Measurements from ENCODE around the gene MYZAP.
"Not testable (repeated sequence)": the region's sequence is repeated elsewhere in the genome, so short reads cannot be mapped to it uniquely, and the experiment has no call there.

Gene MYZAP

DNA sequence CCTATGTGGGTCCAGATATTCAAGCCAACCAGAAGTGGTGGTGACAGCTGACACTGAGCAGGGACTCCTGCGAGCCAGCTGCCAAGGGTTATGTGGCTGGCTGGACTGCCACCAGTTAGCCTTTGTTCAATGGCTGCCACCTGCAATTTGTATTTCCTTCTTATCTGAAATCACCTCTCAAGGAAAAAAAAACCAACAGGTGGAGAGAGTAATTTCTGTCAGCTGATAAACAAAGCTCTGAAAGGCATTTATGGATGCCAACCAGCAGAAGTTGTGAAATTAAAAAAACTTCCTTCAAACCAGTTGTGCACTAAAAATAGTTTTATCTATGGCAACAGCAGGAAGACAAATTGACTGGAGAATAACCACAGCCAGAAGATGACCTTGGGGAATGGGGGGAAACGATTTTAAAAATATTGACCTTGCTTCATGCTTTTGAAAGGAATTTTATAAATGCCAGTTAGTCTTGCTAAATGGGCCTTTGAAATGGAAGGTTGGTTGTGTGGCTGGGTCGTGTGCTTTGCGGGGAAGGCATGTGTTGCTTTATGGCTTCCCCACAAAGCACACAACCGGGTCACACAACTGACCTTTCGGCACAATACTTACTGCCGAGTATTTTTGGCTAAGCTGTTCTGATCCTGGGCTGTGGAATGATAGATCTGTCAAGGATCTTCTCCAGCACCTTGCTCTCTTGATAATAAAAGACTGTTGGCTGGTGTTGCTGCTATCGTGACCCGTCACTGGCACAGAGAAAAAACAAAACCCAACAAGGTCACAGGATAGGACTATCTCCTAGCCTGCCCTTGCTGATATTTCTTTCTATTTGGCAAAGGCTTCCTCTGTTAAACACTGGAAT lies 3.5 kb downstream of the MYZAP start:
- DNase-seq: no peak

GRCh38 chr15:57596301-57596855 lies 4.7 kb downstream of the MYZAP start:
- DNase-seq: no peak

DNA sequence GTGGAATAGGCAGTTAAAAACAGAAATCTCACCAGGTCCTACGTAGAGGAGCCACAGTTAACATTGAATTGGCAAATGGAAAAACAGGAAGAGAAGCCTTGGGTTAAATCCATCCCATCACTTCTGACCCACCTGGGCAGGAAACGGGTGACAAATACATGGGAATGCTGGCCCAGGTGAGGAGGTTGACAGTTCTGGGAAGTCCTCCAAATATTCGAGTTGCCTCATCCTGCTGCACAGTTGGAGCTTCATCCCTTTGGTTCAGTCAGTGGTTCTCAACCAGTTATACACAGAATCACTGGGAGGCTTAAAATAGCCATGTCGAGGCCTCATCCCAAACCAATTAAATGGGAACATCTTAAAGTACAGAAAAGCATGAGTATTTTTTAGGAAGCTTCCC lies 5.3 kb downstream of the MYZAP start:
- DNase-seq: no peak

DNA sequence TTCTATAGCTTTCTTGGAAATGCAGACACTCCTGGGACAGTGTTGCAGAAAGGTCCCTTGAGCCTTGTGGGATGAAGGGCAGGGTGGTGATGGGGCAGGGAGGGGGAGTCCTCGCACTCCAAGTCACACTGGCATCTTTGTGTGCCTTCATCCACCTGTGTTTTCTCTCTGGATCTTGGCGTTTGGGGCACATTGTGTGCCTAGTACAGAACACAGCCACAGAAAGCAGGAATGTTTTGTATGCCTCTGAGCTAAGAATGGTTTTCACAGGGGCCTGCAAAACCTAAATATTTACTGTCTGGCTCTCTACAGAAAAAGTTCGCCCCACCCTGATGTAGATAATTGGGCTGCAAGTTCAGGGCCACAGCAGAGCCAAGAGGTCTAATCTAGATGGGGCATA lies 5.7 kb downstream of the MYZAP start:
- DNase-seq: no peak

DNA sequence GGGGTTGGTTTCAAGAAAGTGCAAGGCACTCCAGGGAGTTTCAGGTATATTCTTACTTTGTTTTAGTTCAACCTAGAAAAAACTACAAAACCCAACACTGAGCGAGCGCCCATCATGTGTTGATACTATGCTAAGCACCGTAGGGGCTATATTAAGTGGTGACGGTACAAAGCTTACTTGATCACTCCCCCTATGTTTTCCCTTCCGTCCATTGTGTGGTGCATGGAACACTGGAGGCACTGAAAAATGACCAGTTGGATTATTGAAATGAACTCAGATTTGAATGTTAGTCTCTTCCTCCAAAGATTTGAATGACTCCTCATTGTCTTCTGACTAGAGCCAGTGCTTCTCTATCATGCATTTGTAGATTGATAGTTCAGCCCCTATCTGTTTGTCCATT lies 6.6 kb downstream of the MYZAP start:
- no peak for DNase-seq

DNA sequence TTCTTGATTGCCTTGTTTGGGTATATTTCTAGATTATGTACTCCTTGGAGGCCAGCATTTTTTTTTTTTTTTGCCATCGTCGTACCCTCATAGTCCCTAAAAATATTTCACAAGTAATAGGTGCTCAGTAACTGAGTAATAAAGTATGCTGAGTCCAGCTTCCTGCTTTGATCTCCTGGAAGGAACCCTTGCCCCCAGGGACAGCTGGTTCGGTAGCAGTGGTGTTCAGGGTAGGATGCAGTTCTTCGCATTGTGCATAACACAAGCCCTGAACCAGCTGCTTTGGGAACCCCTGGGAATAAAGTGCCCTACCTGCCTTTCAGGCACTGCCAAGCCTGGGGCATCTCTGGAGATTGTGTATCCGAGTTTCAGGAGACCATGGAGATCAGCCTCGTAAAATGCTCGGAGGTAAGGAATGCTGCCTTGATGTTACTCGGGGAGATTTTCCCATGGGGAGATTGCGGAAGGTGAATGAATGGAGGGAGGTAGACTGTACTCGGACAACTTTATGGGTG lies 7.6 kb downstream of the MYZAP start:
- no peak for DNase-seq

- DNase-seq: no peak
Measured at GRCh38 chr15:57600197-57600596, 8.5 kb downstream of the MYZAP start.

DNA sequence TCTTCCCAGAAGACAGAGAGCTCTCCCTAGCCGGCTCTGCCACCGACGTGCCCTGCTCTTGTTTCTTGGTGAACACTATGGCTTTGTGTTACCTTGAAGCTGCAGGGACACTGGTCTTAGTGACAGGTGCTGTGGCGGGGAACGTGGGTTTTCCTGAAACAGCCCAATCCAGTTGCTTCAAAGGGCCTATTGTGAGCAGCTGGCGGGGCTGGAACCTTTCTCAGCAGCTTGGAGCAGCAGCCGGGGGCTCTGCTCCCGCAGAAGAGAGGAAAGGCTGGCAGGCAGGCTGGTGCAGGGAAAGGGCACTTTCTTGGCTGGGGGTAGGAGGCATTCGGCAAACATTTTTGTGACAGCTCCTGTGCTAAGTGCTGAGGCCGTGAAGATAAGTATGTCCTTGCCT lies 12.8 kb downstream of the MYZAP start:
- DNase-seq: no peak

DNA sequence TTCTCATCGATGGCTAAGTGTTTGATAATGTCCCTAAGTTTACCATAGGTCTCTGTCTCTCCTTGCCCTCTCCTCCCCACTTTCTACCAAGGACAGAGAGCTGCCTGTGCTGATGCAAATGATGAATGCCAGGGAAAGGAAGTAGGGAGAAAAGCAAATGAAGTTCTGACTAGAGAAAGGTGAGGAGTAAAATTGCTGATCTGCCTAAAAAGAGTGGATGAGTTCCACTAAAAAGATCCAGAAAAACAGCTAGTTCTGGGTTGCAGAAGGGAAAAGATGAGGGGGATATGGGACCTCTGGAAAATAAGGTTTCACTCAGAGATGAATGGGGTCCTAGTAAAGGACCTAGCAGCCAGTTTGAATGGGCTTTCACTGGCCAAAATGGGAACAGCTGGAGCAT lies 13.8 kb downstream of the MYZAP start:
- DNase-seq: no peak

- DNase-seq: no peak
Measured at GRCh38 chr15:57606048-57606447, 14.3 kb downstream of the MYZAP start.

GRCh38 chr15:57606816-57607215 lies 15.1 kb downstream of the MYZAP start:
- no peak for DNase-seq

GRCh38 chr15:57607570-57608000 lies 15.9 kb downstream of the MYZAP start:
- DNase-seq: no peak

DNA sequence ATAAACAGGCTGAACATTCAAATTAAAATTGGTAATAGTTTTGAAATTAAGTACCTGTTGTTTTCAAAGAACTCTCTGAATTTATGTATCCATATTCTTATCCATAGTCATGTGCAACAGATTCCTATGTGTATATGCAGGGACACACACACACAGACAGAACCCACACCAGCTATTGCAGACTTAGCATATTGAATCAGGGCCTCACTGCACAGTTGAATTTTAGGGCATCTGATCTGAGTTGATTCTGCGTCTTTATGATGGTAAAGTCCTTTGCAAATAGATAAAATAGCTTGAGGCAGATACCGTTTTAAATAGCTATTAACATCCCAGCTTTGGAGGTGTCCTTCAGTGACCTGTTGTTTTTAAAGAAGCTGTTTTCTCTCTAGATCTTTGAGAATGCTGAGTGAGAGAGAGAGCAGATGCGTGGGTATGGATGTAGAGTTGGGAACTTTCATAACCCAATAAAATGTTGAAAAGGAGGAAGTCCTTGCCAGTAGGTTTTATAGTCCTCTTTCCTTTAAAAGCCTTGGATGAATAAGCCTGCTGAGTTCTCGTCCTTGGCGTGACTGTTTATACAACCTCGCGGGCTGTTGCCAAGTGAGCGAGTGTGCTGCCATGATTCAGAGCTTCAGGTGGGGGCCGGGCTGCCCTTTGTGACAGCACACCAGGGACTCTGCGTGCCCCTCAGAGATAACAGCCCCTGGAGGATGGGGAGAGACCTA lies 18.3 kb downstream of the MYZAP start:
- no peak for DNase-seq

DNA sequence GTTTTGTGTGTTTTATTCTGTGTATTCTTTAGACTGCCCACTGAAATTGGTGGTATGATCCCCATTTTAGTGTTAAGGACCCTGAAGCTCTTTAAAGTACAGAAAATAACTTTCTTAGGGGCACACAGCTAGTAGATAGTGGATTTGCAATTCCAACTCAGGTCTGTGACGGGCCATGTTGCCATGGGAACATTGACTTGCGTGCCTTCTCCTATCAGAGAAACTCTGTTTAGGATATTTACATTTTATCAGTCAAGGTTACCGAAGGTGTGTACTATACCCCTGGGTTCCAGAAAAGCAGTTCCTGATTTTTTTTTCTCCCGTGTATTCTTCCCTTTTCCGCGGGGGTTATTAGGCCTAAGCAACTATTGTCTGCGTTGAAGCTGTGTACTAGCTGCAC lies 19.4 kb downstream of the MYZAP start:
- DNase-seq: no peak

- DNase-seq: no peak
Measured at GRCh38 chr15:57611938-57612337, 20.2 kb downstream of the MYZAP start.

GRCh38 chr15:57614241-57614640 lies 22.5 kb downstream of the MYZAP start:
- DNase-seq: no peak

DNA sequence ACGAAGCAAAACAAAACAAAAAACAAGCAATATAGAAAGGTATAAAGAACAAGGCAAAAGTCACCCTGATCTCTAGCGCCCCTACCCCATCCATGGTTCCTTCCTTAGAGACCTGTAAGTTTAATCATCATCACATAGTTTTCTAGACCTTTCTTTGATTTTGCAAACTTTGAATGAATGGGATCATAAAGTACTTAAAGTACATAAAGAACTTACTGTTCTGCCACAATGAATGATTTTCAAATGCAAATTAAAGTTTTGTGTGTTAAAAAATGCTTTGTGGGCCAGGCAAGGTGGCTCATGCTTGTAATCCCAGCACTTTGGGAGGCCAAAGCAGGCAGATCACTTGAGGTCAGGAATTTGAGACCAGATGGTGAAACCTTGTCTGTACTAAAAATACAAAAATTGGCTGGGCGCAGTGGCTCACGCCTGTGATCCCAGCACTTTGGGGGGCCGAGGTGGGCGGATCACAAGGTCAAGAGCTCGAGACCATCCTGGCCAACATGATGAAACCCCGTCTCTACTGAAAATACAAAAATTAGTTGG lies 24.3 kb downstream of the MYZAP start:
- DNase-seq: not testable (repeated sequence)

DNA sequence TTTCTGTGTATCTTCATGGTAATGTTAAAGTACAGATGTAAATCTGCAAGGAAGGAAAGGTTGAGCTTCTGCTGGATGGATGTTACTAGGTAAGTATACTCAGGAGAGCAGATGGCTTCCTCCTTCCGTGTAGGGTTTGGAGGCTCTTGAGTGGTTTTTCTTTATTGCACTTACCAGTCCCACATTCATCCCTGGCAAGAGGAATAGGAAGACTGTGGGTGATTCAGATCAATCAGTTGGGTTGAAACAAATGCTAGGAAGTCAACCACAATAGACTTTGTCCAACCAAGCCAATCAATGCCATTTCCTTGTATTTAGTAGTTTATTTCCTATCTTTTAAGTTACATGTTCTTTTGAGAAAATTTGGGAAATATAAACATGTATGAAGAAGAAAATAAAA lies 26.6 kb downstream of the MYZAP start:
- no peak for DNase-seq

DNA sequence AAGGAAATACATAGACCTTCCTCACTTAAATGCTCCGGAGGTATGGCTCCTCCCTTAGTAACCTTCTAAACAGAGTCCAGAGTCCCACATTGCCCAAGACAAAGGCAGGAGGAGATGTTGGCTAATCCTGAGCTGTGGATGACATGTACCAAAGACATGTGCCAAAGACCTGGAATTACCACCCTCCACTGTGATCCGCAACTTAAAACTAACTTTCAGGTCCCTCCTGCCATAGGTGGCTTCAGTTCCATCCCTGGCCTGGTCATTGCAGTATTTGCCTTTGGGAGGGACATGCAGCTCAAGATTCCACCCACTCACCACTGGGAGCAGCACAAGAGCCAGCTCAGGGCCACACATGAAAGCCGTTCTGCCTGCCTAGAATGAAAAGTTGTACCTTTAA lies 28.0 kb downstream of the MYZAP start:
- DNase-seq: no peak

DNA sequence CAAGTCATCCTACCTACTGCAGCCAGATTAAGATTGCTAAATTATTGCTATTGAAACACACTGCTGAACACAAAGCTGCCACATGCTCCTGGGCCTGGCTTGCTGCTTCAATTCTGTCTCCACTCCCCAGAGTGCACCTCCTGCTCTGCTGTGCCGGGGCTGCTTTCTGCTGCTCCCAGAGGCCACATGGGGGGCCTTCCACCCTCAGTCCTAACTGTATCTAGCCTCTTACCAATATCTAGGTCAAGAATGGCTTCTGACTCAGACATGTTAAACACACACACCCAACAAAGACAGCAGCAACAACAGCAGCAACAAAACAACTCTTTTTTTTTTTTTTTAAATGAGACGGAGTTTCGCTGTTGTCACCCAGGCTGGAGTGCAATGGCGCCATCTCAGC lies 33.0 kb downstream of the MYZAP start:
- DNase-seq: no peak

DNA sequence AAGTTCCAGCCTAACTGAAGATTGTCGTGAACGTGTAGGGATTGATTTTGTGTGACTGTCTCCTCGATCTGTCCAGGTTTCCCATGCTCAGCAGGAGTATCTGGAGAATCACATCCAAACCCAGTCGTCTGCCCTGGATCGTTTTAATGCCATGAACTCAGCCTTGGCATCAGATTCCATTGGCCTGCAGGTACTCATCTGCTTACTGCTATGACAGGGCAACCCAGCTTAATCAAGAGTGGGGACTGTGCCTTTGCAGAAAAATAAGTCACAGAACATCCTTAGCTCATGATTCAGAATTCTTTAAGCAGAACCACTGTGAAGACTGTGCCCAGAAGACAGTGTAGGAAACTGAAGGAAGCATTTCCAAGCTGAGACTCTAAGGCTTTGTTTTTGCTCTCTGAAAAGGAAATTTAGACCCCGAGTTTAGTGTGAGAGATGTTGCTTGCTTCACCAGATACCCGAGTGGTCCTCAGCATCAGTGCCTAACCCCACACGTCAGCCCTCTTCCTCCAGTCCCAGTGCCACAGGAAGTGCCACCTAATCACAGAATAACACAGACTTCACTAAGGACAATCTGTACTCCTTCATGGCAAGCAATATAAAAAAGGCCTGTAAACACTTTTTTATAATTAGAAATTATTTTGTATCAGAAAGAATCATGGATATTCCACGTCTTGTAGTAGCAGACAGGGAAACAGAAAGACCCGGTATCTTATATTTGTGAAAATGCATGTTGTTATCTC lies 34.2 kb downstream of the MYZAP start:
- DNase-seq: no peak

DNA sequence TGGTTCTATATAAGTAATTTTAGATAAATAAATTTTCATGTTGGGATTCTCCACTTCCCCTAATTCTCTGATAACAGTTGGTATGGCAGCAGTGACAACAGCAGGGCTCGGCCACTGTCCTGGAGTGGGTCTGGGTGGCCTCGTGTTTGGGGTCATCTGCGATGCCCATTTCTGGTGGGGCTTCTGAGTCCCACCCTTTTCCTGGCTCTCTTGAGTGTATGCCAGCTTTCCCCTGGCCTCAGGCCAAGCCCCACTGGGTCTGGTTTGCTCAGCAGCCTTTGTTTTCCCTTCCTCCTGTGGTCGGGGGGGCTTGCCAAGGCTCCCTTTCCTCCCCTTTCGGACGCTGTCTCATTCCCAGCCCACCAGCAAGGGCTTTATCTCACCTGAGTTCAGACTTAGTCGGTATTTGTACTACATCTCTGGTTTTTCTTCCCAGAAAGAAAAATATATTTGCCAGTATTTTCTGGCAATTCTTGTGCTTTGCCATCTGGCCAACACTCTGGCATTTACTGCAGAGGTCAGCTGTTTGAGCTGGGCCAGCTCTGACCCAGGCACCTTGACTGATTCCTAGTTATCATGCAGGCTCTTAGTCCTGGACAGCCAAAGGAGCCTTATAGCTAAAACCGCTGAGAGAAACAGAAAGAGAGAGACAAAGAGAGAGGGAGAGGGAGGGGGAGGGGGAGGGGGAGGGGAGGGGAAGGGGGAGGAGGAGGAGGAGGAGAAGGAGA lies 35.2 kb downstream of the MYZAP start:
- no peak for DNase-seq

Measured in stimulated activated naive CD4-positive, alpha-beta T cell treated with Interleukin-2 at 50 U/mL for 16 hours (primary cell).